Prostate gland (tissue), 2 donors: Measurements from ENCODE around the gene BLM.

Source experiments
- CTCF ChIP-seq, 4 experiments: fragments of 200-600 bp in 2 of 4; fragments of 450-650 bp in 2 of 4; sonication (generic) in 2 of 4; IDR thresholded peaks; 1 replicate in 3 of 4; 2 replicates in 1 of 4; pipeline ENCODE4 v1.5.1; 2016 to 2019; ENCODE audit warnings: antibody characterized with exemption in 4 of 4, mild to moderate bottlenecking in 2 of 4, moderate library complexity in 2 of 4
- POLR2A ChIP-seq: fragments of 450-650 bp; IDR thresholded peaks from one replicate; pipeline ENCODE4 v1.6.1; 2016; ENCODE audit warnings: antibody characterized with exemption, mild to moderate bottlenecking
- POLR2AphosphoS5 ChIP-seq: sonication (generic); formaldehyde crosslinking; IDR thresholded peaks from one replicate; pipeline ENCODE4 v1.6.1; 2017; ENCODE audit warnings: antibody characterized with exemption

- TF ChIP-seq CTCF (IDR thresholded peaks at IDR 0.05) (no peak), POLR2AphosphoS5 (no peak), POLR2A (no peak)
These were observed 16.1 kb upstream of the BLM start for GRCh38 chr15:90701048-90701447.
